NK-92 (cell line): ENCODE measurements around the gene TMEM131L.
"Not testable (repeated sequence)": the region's sequence is repeated elsewhere in the genome, so short reads cannot be mapped to it uniquely, and the experiment has no call there.

Experiments used
- DNase-seq: peaks from one replicate; lab custom pipeline; 2025; ENCODE audit not compliant: unreplicated experiment; lab: John Stamatoyannopoulos, UW

TMEM131L gene

DNA sequence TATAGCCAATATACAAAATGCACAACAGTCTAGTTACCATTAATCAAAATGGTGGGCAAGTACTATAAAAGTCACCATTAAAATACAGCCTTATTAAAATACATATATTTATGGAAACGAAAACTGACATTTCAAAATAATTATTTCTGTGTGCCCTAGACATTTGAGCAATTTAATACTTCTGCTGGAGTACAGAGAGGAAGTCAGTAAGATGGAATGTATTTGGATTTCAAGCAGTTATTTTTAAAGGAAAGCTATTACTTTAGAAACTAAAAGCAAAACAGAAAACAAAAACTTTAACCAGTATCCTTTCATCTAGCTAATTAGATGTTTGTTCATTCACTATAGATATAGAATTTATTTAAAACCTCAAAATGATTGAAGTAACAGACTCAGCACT, 180.1 kb downstream of the TMEM131L start:
- no peak for DNase-seq

DNA sequence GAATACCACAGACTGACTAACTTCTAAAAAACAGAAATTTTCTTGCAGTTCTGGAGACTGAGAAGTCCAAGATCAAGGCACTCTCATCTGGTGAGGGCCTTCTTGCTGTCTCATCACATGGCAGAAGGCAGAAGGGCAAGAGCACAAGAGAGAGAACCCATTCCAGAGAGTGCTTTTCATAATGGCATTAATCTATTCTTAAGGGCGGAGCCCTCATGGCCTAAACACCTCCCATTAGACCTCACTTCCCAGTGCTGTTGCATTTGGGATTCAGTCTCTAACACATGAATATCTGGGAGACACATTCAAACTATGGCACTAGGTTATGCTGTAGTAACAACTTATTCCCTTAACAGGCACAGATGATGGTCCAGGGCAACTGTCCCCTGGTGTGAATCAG, 180.8 kb downstream of the TMEM131L start:
- no peak for DNase-seq

DNA sequence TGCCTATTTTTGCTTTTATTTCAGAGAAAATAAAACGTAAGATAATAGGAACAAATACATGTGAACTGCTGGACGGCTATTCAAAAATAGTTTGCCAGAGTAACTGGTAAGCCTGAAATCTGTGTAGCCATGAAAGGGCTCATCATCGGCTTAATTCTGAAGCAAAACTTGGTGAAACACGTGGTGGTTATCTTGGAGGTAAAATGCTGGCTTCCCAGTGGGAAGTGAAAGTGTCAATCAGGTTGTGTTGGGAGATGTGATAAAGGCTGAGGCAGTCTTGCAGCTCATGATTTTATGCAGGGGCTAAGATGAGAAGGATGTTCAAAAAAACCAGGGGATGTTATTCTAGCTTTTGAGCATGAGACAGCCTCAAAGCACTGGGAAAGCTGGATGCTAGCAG, 181.8 kb downstream of the TMEM131L start:
- DNase-seq = no peak

DNA sequence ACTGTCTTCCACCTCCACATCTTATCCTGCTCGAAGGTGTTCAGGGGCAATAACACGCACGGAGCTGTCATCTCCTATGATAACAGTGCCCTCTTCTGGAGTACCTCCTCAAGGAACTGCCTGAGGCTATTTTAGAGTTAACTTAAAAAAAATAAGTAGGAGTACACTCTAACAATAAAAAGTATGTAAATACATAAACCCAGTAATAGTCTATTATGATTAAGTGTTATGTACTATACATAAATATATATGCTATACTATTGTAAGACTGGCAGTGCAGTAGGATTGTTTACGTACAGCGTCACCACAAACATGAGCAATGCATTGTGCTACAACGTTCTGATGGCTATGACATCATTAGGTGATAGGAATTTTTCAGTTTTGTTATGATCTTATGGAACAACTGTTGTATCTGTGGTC, 183.4 kb downstream of the TMEM131L start:
- no peak for DNase-seq

DNA sequence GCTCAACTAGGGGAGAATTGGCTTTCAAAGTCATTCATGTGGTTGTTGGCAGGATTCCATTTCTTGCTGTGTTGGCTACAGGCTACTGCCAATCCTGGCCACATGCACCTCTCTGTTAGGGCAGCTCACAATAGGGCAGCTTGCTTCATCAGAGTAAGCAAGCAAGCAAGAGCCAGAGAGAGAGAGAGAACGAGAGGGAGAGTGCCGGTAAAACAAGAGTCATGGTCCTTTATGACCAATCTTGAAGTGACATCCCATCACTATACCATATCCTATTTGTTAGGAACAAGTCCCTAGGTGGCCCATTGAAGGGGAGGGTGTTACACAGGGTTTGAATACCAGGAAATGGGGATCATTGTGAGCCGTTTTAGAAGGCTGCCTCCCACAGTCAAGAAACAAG, 185.0 kb downstream of the TMEM131L start:
- DNase-seq = no peak

DNA sequence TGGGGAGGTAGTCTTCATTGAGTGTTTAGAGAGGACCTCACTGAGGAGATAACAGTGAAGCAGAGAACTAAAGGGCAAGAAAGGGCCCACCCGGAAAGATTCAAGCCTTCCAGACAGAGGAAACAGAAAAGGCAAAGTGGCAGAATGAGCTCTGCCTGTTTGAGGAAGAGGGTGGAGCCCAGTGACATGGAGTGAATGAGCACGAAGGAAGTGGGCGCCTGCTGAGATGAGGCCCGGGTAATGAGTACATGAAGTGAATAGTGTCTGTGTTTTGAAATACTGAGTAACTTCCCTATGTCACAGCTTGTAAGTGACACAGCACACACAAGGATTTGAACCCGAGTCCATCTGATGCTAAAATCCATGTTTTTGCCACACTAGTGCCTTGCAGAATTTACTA, 185.4 kb downstream of the TMEM131L start:
- no peak for DNase-seq

DNA sequence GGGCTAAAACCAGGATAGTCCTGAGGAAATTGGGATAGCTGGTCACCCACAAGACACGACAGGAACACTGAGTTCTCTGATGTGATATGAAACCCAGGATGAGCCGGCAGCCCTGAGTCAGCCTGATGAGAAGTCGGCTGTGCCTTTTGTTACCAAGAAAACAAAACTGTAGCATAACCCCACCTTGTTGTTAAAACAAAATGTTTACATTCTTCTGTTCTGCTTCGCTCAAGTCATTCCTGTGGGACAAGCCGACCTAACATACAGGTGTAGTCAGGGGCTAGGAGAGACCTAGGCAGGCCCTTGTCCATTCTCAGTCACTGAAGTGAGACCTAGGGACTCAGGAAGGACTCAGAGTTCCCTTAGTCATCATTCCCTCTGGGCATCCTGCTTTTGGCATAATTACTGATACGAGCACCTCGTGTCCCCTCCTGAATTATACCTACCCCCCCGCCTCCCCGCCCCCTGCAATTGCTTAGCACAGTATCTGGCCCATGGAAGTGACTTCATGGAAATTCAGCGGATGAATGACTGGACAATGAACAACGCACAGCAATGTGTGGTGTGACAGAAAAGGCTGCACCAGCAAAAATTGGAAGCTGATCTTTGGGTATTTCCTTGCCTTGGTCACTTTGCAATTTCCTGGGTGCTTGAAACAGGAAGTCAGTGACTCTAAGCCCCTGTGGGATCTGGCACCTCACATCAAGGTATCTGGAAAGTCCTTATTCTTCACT, 186.1 kb downstream of the TMEM131L start:
- DNase-seq = no peak

DNA sequence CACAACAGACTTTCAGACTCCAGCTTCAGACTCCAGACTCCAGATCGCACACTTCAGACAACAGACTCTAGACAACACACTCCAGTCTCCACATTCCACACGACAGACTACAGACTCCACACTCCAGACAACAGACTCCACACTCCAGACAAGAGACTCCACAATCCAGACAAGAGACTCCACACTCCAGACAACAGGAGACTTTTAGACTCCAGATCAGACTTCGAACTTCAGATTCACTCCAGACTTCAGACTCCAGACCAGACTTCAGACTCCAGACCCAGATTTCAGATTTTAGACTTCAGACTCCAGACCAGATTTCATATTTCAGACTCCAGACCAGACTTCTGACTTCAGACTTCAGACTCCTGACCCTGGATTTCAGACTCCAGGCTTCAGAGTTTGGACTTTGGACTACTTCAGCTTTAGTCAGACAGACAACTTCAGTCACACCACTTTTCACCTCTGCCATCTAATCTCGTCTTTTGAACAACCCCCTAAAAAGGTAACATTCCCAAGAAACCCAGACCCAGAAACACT, 188.9 kb downstream of the TMEM131L start:
- DNase-seq = no peak

DNA sequence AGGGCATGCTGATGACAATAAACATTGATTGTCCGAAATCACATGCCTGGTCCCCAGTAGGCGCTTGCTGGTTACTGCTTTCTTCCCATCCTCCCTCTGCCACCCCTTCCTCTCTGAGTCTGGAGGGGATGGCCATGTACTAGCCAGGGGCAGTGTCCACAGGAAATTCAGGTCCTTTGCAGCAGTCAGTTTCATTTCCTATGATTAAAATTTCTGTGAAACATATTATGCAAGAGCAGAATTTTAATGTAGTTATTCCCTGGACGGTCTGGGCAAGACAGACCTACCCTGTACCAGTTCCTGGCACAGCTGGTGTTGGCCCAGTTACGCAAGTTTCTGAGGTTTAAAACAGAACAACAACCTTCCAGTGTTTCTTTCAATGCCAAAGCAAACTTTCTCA, 189.8 kb downstream of the TMEM131L start:
- no peak for DNase-seq

DNA sequence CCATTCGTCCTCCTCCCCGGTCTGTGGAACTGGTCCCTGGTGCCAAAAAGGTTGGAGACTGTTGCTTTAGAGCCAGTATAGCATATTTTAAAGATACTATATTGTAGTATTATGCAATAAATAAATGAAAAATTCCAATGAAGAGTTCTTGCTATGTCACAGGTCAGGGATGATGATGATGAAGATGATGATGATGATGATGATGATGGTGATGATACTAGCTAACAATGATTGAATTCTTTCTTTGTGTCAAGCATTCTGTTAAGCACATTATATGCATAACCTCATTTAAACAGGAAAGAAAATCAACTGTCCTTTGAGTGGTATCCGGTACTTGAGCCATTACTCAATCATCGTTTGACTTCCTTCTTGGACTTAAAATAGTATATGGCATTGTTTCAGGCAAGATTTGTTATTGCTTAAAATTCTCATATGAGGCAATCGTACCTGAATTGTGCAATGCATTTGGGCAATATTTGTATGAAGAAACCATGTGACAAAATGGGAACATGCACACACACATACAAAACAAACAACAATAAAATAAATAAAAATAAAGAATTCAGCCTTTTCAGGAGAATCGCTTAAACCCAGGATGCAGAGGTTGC, 195.2 kb downstream of the TMEM131L start:
- DNase-seq = no peak

DNA sequence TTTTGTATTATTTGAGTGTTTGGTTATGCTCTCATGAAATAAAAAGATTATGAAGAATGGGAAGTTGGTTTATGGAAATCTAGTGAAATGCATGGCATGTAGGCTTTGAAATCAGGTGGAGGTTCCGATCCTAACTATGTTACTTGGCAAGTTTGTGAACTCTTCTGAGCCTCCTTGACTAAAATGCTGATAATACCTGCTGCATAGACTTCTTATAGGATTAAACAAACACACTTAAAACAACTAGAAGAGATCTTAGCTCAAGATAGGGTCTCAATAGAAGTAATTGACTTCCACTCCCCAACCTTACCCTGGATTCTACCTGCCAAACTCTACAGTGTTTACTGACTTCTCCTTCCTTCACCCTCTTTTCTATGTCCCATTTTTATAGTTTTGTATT, 195.7 kb downstream of the TMEM131L start:
- DNase-seq = no peak

DNA sequence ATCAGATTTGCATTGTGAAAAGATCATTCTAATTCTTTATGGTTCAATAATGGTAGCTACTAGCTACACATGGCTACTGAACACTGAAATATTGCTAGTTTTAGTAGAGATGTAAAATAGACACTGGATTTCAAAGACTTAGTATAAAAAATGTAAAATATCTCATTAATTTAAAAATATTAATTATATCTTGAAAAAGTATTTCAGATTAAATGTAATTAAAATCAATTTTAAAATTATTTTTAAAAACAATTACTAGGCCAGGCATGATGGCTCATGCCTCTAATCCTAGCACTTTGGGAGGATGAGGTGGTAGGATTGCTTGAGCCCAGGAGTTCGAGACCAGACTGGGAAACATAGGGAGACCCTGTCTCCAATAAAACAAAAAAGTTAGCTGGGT, 197.5 kb downstream of the TMEM131L start:
- DNase-seq = no peak

DNA sequence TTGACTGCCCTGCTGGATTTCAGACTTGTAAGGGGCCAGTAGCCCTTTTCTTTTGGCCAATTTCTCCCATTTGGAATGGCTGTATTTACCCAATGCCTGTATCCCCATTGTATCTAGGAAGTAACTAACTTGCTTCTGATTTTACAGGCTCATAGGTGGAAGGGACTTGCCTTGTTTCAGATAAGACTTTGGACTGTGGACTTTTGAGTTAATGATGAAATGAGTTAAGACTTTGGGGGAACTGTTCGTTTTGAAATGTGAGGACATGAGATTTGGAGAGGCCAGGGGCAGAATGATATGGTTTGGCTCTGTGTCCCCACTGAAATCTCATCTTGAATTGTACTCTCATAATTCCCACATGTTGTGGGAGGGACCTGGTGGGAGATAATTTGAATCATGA, 200.3 kb downstream of the TMEM131L start:
- not testable (repeated sequence) for DNase-seq

DNA sequence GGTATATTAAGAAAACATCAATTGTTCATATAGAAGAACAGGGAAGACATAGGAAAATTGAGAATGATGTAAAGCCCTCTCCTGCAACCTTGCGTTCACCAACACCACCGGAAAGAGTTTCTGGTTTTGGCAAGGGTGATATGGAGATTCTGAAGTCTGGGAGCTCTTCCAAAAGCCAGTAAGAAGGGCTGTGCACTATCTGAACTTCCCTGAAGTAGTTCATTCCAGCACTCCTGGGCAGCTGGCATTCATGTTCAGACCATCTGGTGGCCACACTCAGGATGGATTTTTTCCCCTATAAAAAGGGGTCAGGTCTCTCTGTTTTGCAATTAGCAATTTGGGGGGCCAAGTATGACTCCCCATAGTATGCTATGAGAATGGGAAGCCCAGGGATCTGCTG, 202.5 kb downstream of the TMEM131L start:
- no peak for DNase-seq

DNA sequence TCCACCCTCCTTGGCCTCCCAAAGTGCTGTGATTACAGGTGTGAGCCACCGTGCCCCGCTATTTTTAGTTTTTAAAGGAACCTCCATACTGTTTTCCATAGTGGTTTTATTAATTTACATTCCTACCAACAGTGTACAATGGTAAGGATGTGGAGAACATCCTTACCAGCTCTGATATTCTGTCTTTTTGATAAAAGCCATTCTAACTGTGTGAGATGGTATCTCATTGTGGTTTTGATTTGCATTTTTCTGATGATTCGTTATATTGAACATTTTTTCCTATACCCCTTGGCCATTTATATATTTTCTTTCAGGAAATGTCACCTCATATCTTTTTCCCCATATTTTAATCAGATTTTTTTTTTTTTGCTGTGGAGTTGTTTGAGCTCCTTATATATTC, 203.7 kb downstream of the TMEM131L start:
- DNase-seq = no peak

DNA sequence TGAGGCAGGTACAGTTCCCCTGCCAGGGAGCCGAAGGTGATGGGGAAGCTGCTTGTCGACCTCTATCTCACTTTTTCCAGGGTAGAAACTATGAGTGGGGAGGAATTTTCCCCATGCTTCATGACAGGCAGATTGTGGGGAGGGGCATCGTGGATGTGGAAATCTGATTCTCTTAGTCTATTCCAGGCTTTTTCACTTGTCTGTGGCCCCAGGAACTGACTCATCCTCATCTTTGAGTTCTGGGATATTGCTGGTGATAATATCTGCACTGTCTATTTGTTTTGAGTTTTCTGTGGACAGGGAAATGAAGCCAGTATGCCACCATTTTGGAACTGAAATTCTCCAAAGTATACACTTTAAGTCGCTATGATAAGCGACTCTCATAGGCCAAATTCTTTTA, 210.3 kb downstream of the TMEM131L start:
- no peak for DNase-seq

DNA sequence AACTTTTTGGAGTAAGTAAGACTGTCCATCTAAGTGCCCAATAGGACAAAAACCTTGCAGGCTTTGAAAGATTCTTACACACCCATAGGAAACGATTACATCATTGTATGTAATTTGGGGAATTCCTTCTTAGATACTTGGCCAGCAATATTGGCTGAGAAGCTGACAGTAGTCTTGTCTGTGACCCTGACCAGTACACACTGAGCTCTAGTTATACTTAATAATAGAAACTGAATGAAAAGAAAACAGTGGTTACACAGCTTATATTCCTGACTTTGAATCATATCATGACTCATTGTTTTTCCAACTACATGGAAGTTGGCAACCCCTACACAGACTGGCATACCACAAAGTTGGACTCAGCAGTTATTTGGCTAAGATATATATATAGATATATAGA, 210.8 kb downstream of the TMEM131L start:
- no peak for DNase-seq

DNA sequence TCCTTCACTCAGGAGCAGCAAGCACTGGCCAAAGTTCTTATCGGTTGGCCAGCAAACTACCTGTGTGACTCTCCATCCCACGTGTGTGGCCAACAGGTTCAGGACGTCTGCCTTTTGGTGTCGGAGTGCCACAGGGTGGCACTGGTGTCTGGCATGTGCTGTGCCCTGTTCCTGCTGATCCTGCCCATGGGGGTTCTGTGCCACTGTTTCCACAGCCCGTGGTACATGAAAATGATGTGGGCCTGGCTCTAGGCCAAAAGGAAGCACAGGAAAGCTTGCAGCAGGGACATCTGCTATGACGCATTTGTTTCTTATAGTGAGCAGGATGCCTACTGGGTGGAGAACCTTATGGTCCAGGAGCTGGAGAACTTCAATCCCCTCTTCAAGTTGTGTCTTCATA, 213.3 kb downstream of the TMEM131L start:
- DNase-seq = no peak

DNA sequence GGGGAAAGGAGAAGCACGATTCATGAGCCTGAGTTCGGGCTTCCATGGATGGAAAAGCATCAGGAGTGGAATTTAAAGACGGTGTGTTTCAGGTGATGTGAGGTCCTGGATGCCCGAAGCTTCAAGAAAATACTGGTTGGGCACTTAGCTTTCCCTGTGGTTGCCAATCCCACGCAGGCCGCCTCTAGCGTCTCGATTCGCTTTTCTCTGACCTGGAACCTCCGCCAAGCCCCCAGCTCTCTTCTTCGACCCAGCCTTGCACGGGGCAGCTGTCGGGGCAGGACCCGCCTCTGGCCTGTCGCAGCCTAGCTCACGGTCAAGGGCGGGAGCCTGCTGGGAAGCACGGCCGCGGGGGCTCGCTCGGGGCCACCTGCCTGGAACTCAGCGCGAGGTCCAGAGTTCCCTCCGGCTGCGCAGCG, 217.6 kb downstream of the TMEM131L start:
- no peak for DNase-seq

DNA sequence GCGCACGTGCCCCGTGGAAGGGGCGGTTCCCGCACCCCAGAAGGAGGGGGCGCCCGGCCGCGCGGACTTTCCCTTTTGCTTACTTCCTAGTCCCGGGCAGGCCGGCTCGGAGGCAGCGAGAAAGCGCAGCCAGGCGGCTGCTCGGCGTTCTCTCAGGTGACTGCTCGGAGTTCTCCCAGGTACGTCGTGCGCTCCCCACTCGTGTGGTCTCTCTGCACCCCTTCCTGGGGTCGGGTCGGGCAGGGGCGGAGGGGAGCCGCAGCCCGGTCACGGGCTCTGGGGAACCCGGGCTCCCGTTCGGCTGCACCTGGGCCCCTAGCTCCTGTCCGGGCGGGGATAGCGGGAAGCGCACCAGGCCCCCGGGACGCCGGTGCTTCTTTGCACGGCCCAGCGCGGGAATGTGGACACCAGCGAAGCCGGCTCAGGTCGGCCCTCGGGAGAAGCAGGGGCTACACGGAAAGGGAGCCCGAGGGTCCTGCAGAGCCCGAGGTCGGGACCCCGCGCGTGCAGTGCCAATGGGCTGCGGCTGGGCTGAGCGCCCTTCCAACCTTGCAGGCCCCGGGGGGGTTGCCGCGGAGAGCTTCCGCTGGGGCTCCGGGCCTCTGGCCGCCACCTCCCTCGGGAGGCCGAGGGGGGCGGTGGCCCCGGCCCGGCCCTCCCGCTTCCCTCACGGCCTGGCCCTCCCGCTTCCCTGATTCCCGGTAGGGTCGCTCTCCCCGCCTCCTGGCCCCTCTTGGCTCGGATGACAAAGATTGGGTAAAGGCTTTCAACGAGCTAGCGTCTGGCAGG, 218.2 kb downstream of the TMEM131L start, which contains the start of gene TLR2:
TSS of gene TLR2 (plus strand) at position 99 of the 789 bp plus-strand sequence. CDS start 18,628 bp downstream, outside the sequence.
- no peak for DNase-seq

DNA sequence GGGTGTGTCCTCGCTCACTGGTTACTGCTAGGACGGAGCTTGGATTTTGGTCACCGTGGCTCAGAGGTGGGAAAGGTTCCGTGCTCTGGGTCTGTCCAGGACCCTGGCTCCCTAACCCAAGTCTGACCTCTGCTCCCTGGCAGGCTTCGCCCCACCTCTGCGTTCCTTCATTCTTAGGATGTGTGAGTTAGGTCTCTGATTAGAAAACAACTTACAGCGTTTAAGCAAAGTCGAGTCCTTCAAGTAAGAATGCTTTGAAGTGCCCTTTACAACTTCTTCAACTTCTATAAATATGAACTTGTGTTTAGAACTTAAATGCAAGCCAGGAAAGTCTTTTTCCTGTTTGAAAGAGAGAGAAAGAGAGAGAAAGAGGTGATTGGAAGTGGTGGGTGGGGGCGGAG, 218.8 kb downstream of the TMEM131L start:
- DNase-seq = no peak
